ENCODE measurements around the gene MTRF1.

The MTRF1 gene, protein sequence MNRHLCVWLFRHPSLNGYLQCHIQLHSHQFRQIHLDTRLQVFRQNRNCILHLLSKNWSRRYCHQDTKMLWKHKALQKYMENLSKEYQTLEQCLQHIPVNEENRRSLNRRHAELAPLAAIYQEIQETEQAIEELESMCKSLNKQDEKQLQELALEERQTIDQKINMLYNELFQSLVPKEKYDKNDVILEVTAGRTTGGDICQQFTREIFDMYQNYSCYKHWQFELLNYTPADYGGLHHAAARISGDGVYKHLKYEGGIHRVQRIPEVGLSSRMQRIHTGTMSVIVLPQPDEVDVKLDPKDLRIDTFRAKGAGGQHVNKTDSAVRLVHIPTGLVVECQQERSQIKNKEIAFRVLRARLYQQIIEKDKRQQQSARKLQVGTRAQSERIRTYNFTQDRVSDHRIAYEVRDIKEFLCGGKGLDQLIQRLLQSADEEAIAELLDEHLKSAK

GRCh38 chr13:41263261-41263971, at the start of gene MTRF1:
Gene MTRF1 (minus strand): TSS chr13:41263576. CDS start chr13:41260907, 2,669 bp downstream.
- H3K4me3 ChIP-seq (replicated peaks in 1 of 2; ENCODE audit: low read depth in 2 of 2, low read length in 2 of 2), result peak within 1 kb of the TSS; percentile 68 to 83
- peak; percentile 78 to 80 for DNase-seq (ENCODE audit: low read depth in 2 of 2)
- TF ChIP-seq, protein P1, sequence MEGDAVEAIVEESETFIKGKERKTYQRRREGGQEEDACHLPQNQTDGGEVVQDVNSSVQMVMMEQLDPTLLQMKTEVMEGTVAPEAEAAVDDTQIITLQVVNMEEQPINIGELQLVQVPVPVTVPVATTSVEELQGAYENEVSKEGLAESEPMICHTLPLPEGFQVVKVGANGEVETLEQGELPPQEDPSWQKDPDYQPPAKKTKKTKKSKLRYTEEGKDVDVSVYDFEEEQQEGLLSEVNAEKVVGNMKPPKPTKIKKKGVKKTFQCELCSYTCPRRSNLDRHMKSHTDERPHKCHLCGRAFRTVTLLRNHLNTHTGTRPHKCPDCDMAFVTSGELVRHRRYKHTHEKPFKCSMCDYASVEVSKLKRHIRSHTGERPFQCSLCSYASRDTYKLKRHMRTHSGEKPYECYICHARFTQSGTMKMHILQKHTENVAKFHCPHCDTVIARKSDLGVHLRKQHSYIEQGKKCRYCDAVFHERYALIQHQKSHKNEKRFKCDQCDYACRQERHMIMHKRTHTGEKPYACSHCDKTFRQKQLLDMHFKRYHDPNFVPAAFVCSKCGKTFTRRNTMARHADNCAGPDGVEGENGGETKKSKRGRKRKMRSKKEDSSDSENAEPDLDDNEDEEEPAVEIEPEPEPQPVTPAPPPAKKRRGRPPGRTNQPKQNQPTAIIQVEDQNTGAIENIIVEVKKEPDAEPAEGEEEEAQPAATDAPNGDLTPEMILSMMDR (IDR thresholded peaks at IDR 0.05; ENCODE audit: low read depth, low read length), result no peak

DNA sequence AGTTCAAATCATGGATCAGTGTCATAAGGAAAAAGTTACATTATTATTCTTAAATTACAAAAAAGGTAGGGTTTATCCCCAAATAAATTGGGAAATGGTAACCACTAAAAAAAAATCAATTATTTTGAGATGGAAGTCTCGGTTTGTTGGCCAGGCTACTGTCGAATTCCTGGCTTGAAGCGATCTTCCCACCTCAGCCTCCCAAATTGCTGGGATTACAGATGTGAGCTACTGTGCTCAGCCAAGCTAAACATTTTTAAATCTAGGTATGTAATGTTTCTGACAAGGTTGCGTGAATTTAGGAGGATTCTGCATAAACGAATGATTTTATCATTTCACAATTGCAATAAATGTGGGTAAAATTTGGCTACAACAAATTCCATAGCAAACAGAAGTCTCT, 49.7 kb upstream of the MTRF1 start:
- TF ChIP-seq, protein P1 (IDR thresholded peaks at IDR 0.05; ENCODE audit: low read depth, low read length), result no peak
- peak overlapping the region; percentile 0 to 97 for H3K4me3 ChIP-seq (replicated peaks in 1 of 2; ENCODE audit: low read depth in 2 of 2, low read length in 2 of 2)
- no peak for DNase-seq (ENCODE audit: low read depth in 2 of 2)

DNA sequence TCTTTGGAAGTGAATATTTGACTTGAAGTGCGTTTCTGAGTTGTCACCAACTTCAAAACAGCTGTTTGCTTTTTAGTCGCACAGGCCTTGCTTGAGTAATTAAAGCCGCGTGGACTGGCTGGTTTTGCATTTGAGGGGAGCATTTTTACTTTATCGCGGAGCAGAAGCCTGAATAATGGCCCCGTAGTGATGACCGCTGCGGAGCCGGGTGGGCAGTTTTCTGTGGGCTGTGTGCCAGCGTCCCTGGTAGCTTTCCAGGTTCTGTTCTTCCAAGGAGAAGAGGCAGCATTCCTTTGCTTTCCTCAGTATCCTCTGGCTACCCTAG, 48.8 kb upstream of the MTRF1 start:
- peak overlapping the region; percentile 85 to 97 for H3K4me3 ChIP-seq (replicated peaks in 1 of 2; ENCODE audit: low read depth in 2 of 2, low read length in 2 of 2)
- DNase-seq (ENCODE audit: low read depth in 2 of 2), result peak; percentile 51 to 55
- TF ChIP-seq, protein P1 (IDR thresholded peaks at IDR 0.05; ENCODE audit: low read depth, low read length), result no peak

GRCh38 chr13:41311406-41312175, 48.2 kb upstream of the MTRF1 start:
- peak; percentile 32 to 38 for DNase-seq (ENCODE audit: low read depth in 2 of 2)
- peak overlapping the region; percentile 85 to 97 for H3K4me3 ChIP-seq (replicated peaks in 1 of 2; ENCODE audit: low read depth in 2 of 2, low read length in 2 of 2)
- TF ChIP-seq, protein P1 (IDR thresholded peaks at IDR 0.05; ENCODE audit: low read depth, low read length), result no peak

GRCh38 chr13:41310963-41311405, 47.6 kb upstream of the MTRF1 start, which contains the start of gene NAA16:
Gene NAA16 (plus strand): TSS chr13:41311267. CDS start chr13:41311529, 262 bp downstream.
- DNase-seq (ENCODE audit: low read depth in 2 of 2), result peak; percentile 87 to 91
- TF ChIP-seq, protein P1 (IDR thresholded peaks at IDR 0.05; ENCODE audit: low read depth, low read length), result no peak

GRCh38 chr13:41307884-41308640, 44.7 kb upstream of the MTRF1 start:
- TF ChIP-seq, protein P1 (IDR thresholded peaks at IDR 0.05; ENCODE audit: low read depth, low read length), result no peak
- H3K4me3 ChIP-seq (replicated peaks in 1 of 2; ENCODE audit: low read depth in 2 of 2, low read length in 2 of 2), result no peak overlapping the region
- no peak for DNase-seq (ENCODE audit: low read depth in 2 of 2)

More at GRCh38 chr13:41310963-41311405, 47.6 kb upstream of the MTRF1 start, which contains the start of gene NAA16:
- H3K4me3 ChIP-seq (replicated peaks in 1 of 2; ENCODE audit: low read depth in 2 of 2, low read length in 2 of 2), result peak within 1 kb of the TSS; percentile 85 to 97
